Measurements from ENCODE around the gene HSD17B1. TPM values are rescaled to one million over a fixed set of nuclear protein-coding genes. Genes with fewer than 3 reads are reported as not detected.

Gene HSD17B1
- total RNA-seq, 1 donor from 2014 or later: 1.5 TPM

- Histone ChIP-seq H3K4me1 (ENCODE audit: insufficient read depth, low read length) (peaks cover 74% of the 10 kb centered on the region), H3K36me3 (ENCODE audit: insufficient read depth, low read length) (no peaks in the 10 kb centered on the region), H3K9ac (ENCODE audit: low read length) (peak overlapping the region; percentile 84), H4K20me1 (ENCODE audit: insufficient read depth, low read length) (no peaks in the 10 kb centered on the region), H2AFZ (ENCODE audit: low read depth, low read length) (no peak overlapping the region), H3K4me2 (ENCODE audit: low read length) (peak overlapping the region; percentile 79), H3K9me3 (ENCODE audit: insufficient read depth, low read depth, low read length) (no peaks in the 10 kb centered on the region), H3K27ac (ENCODE audit: low read depth, low read length) (peak overlapping the region; percentile 100), H3K79me2 (ENCODE audit: insufficient read depth, low read length) (no peaks in the 10 kb centered on the region), H3K27me3 (ENCODE audit: insufficient read depth, low read length) (no peaks in the 10 kb centered on the region), H3K4me3 (ENCODE audit: insufficient read depth, low read depth, low read length) (no peak overlapping the region)
- Mint-ChIP-seq H3K9me3 (ENCODE audit: unreplicated experiment) (no peaks in the 10 kb centered on the region), H3K27ac (ENCODE audit: unreplicated experiment) (peak overlapping the region; percentile 100), H3K27me3 (ENCODE audit: low read depth, unreplicated experiment) (no peaks in the 10 kb centered on the region), H3K4me1 (ENCODE audit: low read depth, unreplicated experiment) (peaks cover 85% of the 10 kb centered on the region), H3K4me3 (ENCODE audit: unreplicated experiment) (peak overlapping the region; percentile 50), H3K36me3 (ENCODE audit: low read depth, unreplicated experiment) (peaks cover 11% of the 10 kb centered on the region)
- no peak for FAIRE-seq
- no peak for DNase-seq (ENCODE audit: low read depth)
- TF ChIP-seq EZH2 (IDR thresholded peaks at IDR 0.05; ENCODE audit: insufficient read depth, low read length): no peak
- no peak for TF ChIP-seq CTCF (IDR thresholded peaks at IDR 0.05; ENCODE audit: insufficient read depth, low read depth, low read length)
Observed at GRCh38 chr17:42521036-42521435, 31.7 kb upstream of the HSD17B1 start.

GRCh38 chr17:42521666-42522262 is 31.0 kb upstream of the HSD17B1 start:
- no peaks in the 10 kb centered on the region for H3K9me3 ChIP-seq (ENCODE audit: insufficient read depth, low read depth, low read length)
- H3K27me3 Mint-ChIP-seq (ENCODE audit: low read depth, unreplicated experiment): no peaks in the 10 kb centered on the region
- TF ChIP-seq EZH2 (IDR thresholded peaks at IDR 0.05; ENCODE audit: insufficient read depth, low read length) (no peak), CTCF (IDR thresholded peaks at IDR 0.05; ENCODE audit: insufficient read depth, low read depth, low read length) (no peak)
- peak overlapping the region; percentile 100 for H3K27ac Mint-ChIP-seq (ENCODE audit: unreplicated experiment)
- H3K4me3 ChIP-seq (ENCODE audit: insufficient read depth, low read depth, low read length): no peak overlapping the region
- peak overlapping the region; percentile 100 for H3K27ac ChIP-seq (ENCODE audit: low read depth, low read length)
- no peaks in the 10 kb centered on the region for H3K27me3 ChIP-seq (ENCODE audit: insufficient read depth, low read length)
- no peak for DNase-seq (ENCODE audit: low read depth)
- peak overlapping the region; percentile 79 for H3K4me2 ChIP-seq (ENCODE audit: low read length)
- H3K9me3 Mint-ChIP-seq (ENCODE audit: unreplicated experiment): no peaks in the 10 kb centered on the region
- peaks cover 11% of the 10 kb centered on the region for H3K36me3 Mint-ChIP-seq (ENCODE audit: low read depth, unreplicated experiment)
- no peak overlapping the region for H2AFZ ChIP-seq (ENCODE audit: low read depth, low read length)
- H3K4me1 Mint-ChIP-seq (ENCODE audit: low read depth, unreplicated experiment): peaks cover 82% of the 10 kb centered on the region
- peak overlapping the region; percentile 22 for H3K4me3 Mint-ChIP-seq (ENCODE audit: unreplicated experiment)
- H3K4me1 ChIP-seq (ENCODE audit: insufficient read depth, low read length): peaks cover 73% of the 10 kb centered on the region
- H3K9ac ChIP-seq (ENCODE audit: low read length): peak overlapping the region; percentile 84
- H3K36me3 ChIP-seq (ENCODE audit: insufficient read depth, low read length): no peaks in the 10 kb centered on the region
- FAIRE-seq: no peak
- H3K79me2 ChIP-seq (ENCODE audit: insufficient read depth, low read length): no peaks in the 10 kb centered on the region
- H4K20me1 ChIP-seq (ENCODE audit: insufficient read depth, low read length): no peaks in the 10 kb centered on the region

DNA sequence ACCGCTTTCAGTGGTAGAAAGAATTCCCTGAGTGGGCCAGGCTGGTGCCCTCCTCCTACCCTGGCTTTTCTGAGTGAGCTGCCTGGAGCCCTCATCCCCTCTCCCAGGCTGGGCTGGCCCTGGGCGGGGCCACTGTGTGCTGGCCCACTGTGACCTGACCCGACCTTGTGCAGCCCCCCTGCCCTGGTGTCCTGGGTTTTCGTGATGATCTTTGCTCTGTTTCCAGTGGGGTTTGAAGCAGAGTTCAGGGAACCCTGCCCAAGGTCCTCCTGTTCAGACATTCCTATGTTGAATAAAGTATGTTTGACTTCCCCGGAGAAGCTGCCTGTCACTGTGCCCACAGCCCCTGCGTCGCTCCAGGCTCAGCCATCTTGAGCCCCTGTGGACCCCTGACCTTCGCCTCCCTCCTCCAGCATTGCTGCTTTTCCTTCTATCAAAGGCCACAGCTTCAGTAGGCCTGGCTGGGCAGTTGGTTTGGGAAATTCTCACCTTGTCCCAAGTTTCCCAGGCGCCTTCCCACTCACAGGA is 30.4 kb upstream of the HSD17B1 start:
- TF ChIP-seq CTCF (IDR thresholded peaks at IDR 0.05; ENCODE audit: insufficient read depth, low read depth, low read length) (no peak), EZH2 (IDR thresholded peaks at IDR 0.05; ENCODE audit: insufficient read depth, low read length) (no peak)
- no peak overlapping the region for H2AFZ ChIP-seq (ENCODE audit: low read depth, low read length)
- H3K79me2 ChIP-seq (ENCODE audit: insufficient read depth, low read length): no peaks in the 10 kb centered on the region
- H3K4me3 Mint-ChIP-seq (ENCODE audit: unreplicated experiment): peak overlapping the region; percentile 56
- H3K9me3 Mint-ChIP-seq (ENCODE audit: unreplicated experiment): no peaks in the 10 kb centered on the region
- H3K27ac Mint-ChIP-seq (ENCODE audit: unreplicated experiment): peak overlapping the region; percentile 89
- no peaks in the 10 kb centered on the region for H3K27me3 Mint-ChIP-seq (ENCODE audit: low read depth, unreplicated experiment)
- no peaks in the 10 kb centered on the region for H4K20me1 ChIP-seq (ENCODE audit: insufficient read depth, low read length)
- peak overlapping the region; percentile 100 for H3K27ac ChIP-seq (ENCODE audit: low read depth, low read length)
- H3K27me3 ChIP-seq (ENCODE audit: insufficient read depth, low read length): no peaks in the 10 kb centered on the region
- H3K36me3 ChIP-seq (ENCODE audit: insufficient read depth, low read length): no peaks in the 10 kb centered on the region
- no peak overlapping the region for H3K4me2 ChIP-seq (ENCODE audit: low read length)
- H3K4me1 Mint-ChIP-seq (ENCODE audit: low read depth, unreplicated experiment): peaks cover 81% of the 10 kb centered on the region
- no peak overlapping the region for H3K9ac ChIP-seq (ENCODE audit: low read length)
- FAIRE-seq (no peak), DNase-seq (ENCODE audit: low read depth) (no peak)
- H3K4me1 ChIP-seq (ENCODE audit: insufficient read depth, low read length): peaks cover 75% of the 10 kb centered on the region
- no peak overlapping the region for H3K4me3 ChIP-seq (ENCODE audit: insufficient read depth, low read depth, low read length)
- no peaks in the 10 kb centered on the region for H3K9me3 ChIP-seq (ENCODE audit: insufficient read depth, low read depth, low read length)
- peaks cover 11% of the 10 kb centered on the region for H3K36me3 Mint-ChIP-seq (ENCODE audit: low read depth, unreplicated experiment)

All from astrocyte (in vitro differentiated cells and primary cell).